H1 (cell line): Measurements from ENCODE around the gene CCDC13. TPM values are rescaled to one million over a fixed set of nuclear protein-coding genes. Genes with fewer than 3 reads are reported as not detected.

Source experiments
- ASH2L ChIP-seq: fragments of 200-600, 300-600 bp; sonication (generic); IDR thresholded peaks from one replicate; pipeline ENCODE4 v1.7.1; 2017; ENCODE audit warnings: low read length
- CBX5 ChIP-seq: fragments of 300-800, 300-1000 bp; sonication (generic); IDR thresholded peaks from 2 replicates; pipeline ENCODE4 v1.7.1; 2016; ENCODE audit warnings: antibody characterized with exemption, low read length, low read depth
- CBX8 ChIP-seq: fragments of 300-800, 300-1000 bp; sonication (generic); IDR thresholded peaks from 2 replicates; pipeline ENCODE4 v1.7.1; 2016; ENCODE audit warnings: low read depth, low read length, borderline replicate concordance
- CREB1 ChIP-seq: IDR thresholded peaks from 2 replicates; pipeline ENCODE4 v1.6.1; 2012; ENCODE audit warnings: inconsistent platforms
- EP300 ChIP-seq, 2 experiments: IDR thresholded peaks; 1 replicate in 1 of 2; 2 replicates in 1 of 2; pipeline ENCODE4 v1.6.1; 2011 to 2012; ENCODE audit warnings: low read depth in 2 of 2, low read length in 2 of 2, mild to moderate bottlenecking in 2 of 2, borderline replicate concordance in 1 of 2, inconsistent platforms in 1 of 2, moderate library complexity in 1 of 2
- KDM5A ChIP-seq: fragments of 200-600 bp; IDR thresholded peaks from 2 replicates; pipeline ENCODE4 v1.7.1; 2012; ENCODE audit warnings: mild to moderate bottlenecking, low read length, inconsistent platforms, mixed read lengths
- SP1 ChIP-seq: IDR thresholded peaks from 2 replicates; pipeline ENCODE4 v1.6.1; 2011; ENCODE audit warnings: low read depth, low read length
- polyA plus RNA-seq, 7 experiments: library from polyadenylated mRNA; depleted of rRNA in 3 of 7; stranded (reverse) in 5 of 7; unstranded in 2 of 7; fragments of >200 nt in 5 of 7; fragments of 200-250 nt in 2 of 7; gene quantifications; 1 replicate in 5 of 7; 2 replicates in 1 of 7; 4 replicates in 1 of 7; pipeline versions ENCODE4 v1.2.1 to v1.2.3, GENCODE V29; 2011 to 2013; ENCODE audit warnings: missing spikeins in 2 of 7, mixed read lengths in 2 of 7
- total RNA-seq: library from RNA; stranded (reverse); fragmentation: NEBNext Ultra II Directional; extraction: Animal tissue kit (Norgen Biotek cat#: 25700); gene quantifications from 2 replicates; pipeline ENCODE4 v1.2.1, GENCODE V29; 2021

The CCDC13 gene
- total and polyA plus RNA-seq, 2 of the 8 experiments (the other 6 are each of a cell fraction or from before 2014, with no cell fraction given), result 0.06 TPM; not detected in 1

DNA sequence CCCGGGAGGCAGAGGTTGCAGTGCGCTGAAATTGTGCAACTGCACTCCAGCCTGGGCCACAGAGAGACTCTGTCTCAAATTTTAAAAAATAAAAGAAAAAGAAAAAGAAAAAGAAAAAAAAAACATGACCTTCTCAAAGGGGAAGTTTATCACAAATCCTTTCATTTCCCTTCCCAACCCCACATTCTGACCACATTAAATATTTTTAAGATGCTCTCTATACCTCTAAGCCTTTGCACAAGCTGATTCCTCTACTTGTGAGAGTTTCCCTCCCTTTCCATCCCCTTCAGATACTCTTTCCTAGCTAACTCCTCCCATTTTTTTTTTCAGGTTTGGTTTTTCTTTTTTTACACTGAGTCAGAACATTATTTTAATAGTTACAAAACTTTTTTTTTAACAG lies 27.2 kb upstream of the CCDC13 start (continued):
- no peak for TF ChIP-seq ASH2L
- no peak for TF ChIP-seq CREB1
- no peak for TF ChIP-seq SP1
- no peak for TF ChIP-seq CBX8
- TF ChIP-seq CBX5, result no peak
- TF ChIP-seq KDM5A, result no peak
- no peak for TF ChIP-seq EP300 (IDR thresholded peaks at IDR 0.05; ENCODE audit: borderline replicate concordance in 1 of 2, low read depth in 2 of 2, low read length in 2 of 2)
